Stimulated activated CD8-positive, alpha-beta memory T cell treated with anti-CD3 and anti-CD28 coated beads, Interleukin-7, amount 100 ng/mL, for 4 hours (primary cell): Measurements from ENCODE around the gene TMEFF1.
"Not testable (repeated sequence)": the region's sequence is repeated elsewhere in the genome, so short reads cannot be mapped to it uniquely, and the experiment has no call there.

Experiments
- DNase-seq, 2 donors: peaks; one replicate each; pipeline ENCODE4 v3.0.0-alpha.2; 2020; ENCODE audit warnings: low read depth in 2 of 2

TMEFF1 gene

GRCh38 chr9:100472788-100473275, at the start of gene TMEFF1:
TSS of gene TMEFF1 (plus strand) at chr9:100473149. CDS start at chr9:100473545, 396 bp downstream.
- peak in 1 of 2 donors; percentile 37 for DNase-seq

DNA sequence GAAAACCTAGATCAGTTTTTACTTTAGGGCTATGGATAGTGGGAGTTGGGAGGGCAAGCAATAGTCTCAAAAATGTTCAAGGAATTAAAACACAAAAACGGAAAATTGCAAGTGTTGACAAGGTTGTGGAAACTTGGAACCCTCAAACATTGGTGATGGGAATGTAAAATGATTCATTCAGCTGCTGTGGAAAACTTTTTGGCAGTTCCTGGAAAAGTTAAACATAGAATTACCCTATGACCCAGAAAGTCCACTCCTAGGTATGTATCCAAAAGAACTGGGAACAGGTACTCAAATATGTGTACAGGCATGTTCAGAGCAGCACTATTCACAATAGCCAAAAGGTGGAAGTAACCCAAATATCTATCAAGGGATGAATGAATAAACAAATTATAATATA, 47.2 kb upstream of the TMEFF1 start:
- DNase-seq = no peak

GRCh38 chr9:100426189-100426529, 46.8 kb upstream of the TMEFF1 start:
- no peak for DNase-seq

DNA sequence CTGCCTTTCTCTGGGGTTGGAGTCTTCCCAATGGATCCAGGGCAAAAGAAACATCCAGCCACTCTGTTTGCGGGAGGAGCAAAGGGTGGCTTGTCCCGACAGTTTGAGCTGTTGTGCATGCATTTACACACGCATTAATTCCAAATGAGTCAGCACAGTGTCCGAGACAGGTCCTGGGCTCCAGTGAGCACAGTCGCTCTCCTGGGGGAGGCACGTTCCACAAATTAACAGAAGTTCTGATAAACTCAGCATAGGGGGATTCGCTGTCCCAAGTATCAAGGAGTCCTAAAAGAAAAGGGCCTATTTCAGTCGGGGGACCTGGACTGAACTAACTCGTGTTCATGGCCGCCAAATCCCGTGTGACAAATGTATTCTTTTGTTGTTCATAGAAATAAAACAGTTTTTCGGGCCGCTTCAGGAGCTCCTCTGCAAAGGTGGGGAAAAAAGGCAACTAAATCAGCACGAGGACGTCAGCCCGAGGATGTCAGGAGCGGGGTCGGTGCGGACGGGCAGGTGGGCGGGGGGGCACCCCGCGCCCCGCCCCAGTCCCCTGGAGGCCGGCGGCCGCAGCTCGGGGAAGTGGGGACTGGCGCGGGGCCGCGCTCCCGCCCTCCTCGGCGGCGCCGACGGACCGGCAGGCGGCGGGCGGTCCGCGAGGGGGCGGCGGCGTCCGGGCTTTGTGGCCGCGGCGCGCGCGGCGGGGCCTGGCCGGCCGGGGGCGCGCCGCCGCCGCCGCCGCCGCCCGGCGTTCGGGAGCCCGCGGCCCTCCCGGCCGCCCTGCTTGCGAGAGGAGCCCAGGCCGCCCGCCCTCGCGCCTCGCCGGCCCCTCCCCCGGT, 46.2 kb upstream of the TMEFF1 start, which contains the start of gene MSANTD3:
MSANTD3 (plus strand) TSS at position 614 of the 836 bp plus-strand sequence. CDS start 14,796 bp downstream, outside the sequence.
- peak in 1 of 2 donors; percentile 58 for DNase-seq

GRCh38 chr9:100427366-100428263, 45.3 kb upstream of the TMEFF1 start:
- no peak for DNase-seq

DNA sequence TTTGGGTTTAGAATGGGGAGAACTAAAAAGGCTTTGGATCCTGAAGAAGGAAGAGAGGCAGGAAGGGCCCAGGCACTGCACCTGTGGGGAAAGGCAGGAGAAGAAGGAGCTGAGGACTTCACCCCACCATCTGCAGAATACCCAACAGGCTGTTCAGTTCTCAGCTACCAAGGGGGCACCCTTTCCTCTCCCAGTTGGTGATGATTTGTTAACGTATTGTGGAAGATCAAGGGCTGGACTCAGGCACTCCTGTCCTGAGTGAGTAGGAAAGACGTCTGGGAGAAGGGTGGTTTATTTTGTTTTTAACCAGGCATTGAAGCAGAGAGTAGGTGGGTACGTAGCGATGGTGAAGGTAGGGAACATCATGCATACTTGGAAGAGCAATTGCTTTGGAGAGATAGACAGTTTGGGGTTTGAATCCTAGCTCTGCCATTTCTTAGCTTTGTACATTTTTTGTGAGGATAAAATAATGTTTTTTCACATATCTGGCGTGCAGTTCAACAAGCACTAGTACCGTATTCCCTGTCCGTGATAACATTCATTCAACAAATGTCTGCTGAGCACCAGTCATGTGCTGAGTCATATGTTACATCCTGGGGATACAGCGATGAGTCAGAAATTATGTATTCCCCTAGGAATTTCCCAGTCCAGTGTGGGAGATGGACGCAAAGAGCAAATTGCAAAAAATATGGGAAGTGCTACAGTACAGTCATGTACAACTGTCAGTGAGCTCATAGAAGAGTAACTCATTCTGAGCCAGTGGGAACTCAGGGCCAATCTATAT, 43.9 kb upstream of the TMEFF1 start:
- DNase-seq = no peak

GRCh38 chr9:100430286-100430940, 42.5 kb upstream of the TMEFF1 start:
- DNase-seq = no peak

GRCh38 chr9:100431886-100432285, 41.1 kb upstream of the TMEFF1 start:
- DNase-seq = no peak

DNA sequence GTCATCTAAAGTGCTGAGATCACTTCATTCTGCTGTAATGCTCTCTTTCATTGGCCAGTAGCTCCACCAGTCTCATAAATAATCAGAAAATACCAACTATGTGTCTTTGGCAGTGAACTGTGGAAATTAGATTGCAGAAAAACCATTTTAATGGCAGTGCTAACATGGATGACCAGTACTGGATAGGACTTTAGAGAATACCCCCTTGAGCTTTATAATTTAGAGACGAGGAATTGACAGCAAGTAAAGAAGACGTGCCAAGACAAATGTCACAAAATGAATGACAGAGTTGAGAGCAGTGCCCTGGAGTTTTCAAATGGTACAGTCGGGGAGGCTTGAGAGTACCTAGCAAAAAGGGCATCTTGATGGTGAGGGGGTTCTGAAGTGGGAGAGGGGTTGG, 40.2 kb upstream of the TMEFF1 start:
- DNase-seq = no peak

- no peak for DNase-seq
These were observed 36.4 kb upstream of the TMEFF1 start for GRCh38 chr9:100436571-100436970.

DNA sequence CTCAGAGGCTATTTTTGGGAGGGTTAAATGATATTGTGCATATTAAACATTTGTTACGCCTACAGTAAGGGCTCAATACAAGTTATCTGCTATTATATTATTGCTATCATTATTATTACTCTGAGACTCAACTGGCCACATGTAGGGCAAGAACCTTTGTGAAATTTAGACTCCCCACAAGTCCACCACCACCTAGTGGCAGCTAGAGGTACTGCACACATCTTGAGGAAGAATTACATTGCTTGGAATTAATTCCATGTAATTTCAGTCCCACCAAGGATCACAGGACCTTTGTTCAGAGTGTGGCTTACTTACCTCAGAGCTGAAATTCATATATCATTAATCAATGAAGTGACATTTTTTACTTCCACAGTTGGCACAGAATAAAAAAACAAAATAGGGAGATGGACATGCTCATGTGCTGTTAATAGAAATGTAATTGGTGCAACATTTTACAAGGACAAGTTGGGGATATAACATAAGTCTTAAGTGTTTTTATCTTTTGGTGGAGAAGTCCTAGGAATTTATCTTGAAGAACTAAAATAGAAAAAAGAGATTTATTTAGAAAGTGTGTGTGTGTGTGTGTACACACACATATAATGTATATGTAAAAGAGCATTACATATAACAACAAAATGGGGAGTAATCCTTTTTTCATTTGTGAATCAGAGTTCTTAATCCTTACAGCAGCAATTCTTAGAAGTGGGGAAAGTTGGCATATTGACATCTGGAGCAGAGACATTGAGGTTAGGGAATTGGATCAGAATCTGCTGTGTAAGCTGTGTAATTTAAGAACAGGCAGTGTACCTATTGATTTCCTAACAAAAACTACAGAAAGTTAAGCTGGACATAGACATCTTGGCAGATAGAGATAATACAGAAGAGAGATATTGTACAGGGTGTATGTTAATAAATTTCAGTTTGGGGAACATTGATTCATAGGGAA, 34.8 kb upstream of the TMEFF1 start:
- DNase-seq = peak; percentile 44 to 60

DNA sequence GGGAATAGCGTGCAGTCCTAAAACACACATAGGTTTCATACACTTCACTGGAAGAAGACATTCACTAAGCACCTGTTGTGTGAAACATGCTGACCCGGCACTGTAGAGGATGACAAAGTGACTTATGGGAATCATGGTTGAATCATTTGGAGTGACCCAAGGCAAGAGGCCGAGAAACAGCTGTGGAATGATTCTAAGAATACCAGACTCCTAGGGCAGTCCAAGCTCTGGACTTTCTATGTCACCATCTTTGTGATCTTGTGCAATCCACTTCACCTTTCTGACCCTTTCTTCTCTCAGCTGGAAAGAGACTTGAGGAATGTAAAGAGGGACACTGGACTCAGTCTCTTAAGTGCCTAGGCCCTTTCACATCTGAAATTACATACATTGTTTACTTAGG, 32.9 kb upstream of the TMEFF1 start:
- DNase-seq = no peak

- not testable (repeated sequence) for DNase-seq
These were observed 32.5 kb upstream of the TMEFF1 start for GRCh38 chr9:100440487-100440886.

GRCh38 chr9:100441911-100442361, 31.0 kb upstream of the TMEFF1 start:
- no peak for DNase-seq

- no peak for DNase-seq
These were observed 28.9 kb upstream of the TMEFF1 start for GRCh38 chr9:100443781-100444768.

DNA sequence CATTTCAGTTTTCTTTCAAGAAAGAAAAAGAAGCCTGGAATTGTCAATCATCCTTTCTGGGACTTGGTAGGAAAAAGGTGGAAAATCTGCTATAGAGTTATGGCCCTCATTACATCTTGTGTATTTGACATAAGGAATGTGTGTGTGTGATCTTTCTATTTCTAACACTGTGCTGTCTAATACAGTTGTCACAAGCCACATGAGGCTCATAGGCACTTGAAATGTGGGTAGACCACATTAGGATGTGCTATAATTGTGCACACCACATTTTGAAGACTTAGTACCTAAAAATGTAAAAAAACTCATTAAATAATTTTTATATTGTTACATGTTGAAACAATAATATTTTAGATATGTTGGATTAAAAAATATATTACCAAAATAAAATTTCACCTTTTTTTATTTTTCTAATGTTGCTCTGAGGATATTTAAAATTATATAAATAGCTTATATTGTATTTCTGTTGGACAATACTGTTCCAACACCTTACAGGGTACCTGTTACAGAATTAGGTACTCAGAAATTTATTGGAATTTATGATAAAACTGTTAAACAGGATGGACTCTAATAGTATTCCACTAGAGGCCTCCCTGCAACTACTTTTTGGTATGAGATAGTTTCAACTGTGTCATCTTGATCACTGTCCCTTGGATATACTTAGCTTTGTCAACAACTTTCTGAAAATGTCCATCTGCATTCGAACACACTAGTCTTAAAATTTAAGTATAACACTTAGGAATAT, 27.6 kb upstream of the TMEFF1 start:
- DNase-seq = no peak

- DNase-seq = no peak
These were observed 26.9 kb upstream of the TMEFF1 start for GRCh38 chr9:100445903-100446549.
